GM10847 (cell line): ENCODE results near the gene CHCHD6.

Experiments
- POLR2A ChIP-seq: IDR thresholded peaks from 2 replicates; pipeline ENCODE4 v1.6.1; 2011; ENCODE audit not compliant: insufficient read length; ENCODE audit errors: extremely low read depth

The CHCHD6 gene

DNA sequence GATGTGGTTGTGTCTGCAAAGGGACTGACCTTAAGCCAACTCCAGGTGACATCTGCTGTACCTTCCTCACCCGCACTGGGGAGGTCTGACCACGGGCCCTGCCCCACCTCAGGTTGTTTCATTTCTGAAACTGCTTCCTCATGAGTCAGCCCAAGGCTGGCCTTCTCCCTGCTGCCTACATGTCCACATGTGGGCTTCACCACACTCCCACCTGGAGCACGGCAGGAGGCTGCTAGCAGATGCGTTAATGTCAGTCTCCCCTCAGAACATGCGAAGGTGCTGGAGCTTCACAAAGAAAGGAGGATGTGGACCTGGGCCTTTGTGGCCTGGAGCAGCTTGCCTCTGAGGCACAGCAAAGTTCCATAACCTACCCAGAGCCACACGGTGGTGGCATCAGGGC lies 209.5 kb downstream of the CHCHD6 start:
- no peak for TF ChIP-seq POLR2A

DNA sequence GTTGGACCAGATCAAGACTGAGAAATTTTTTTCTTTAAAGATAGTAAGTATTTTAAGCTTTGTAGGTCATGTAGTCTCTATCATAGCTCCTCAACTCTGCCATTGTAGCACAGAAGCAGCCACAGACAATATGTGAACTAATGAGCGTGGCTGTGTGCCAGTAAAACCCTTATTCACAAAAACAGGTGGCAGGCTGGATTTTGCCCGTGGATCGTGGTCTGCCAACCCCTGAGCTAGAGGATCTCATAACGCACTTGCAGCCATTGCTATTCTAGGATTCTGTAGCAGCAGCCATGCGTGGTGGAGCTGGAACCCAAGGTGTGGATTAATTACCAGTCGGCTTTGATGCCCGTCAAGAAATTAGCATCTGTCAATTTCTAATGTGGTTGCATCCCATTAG lies 210.2 kb downstream of the CHCHD6 start:
- TF ChIP-seq POLR2A, result no peak

DNA sequence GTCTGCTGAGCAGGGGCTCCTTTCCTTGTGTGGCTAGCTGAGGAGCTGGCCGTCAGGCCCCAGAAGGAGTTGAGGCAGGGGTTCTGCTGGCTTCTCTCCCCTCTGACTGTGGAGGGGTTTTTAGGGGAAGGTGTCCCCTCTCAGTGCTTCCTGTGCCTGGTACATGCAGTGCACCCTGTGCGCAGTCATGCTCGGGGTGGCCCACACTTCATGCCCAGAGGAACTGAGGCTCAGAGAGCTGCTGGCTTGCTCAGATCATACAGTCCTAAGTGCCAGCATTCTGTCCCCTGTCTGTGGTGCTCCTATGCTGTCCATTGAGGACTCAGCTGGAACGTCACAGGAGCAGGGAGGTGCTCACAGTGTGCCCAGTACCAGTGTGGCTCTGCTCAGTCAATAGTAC lies 211.0 kb downstream of the CHCHD6 start:
- TF ChIP-seq POLR2A, result no peak

DNA sequence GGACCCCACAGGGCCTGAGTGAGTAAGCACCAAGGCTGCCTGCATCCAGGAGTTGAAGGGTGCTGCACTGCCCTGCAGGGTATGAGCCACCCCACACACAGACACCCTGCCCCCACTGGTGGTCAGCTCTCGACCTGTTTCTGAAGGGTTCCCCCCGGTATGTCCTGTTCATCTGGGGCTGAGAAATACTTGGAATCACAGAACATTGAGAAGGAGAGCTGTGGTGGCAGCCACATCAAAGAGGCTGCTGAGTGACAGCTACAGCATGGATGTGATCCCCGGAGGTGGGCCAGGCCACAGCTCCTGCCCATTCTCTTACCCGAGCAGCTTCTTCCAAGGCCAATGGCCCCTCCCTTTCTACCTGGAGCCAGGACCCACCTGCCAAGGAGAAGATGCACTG lies 212.5 kb downstream of the CHCHD6 start:
- no peak for TF ChIP-seq POLR2A

DNA sequence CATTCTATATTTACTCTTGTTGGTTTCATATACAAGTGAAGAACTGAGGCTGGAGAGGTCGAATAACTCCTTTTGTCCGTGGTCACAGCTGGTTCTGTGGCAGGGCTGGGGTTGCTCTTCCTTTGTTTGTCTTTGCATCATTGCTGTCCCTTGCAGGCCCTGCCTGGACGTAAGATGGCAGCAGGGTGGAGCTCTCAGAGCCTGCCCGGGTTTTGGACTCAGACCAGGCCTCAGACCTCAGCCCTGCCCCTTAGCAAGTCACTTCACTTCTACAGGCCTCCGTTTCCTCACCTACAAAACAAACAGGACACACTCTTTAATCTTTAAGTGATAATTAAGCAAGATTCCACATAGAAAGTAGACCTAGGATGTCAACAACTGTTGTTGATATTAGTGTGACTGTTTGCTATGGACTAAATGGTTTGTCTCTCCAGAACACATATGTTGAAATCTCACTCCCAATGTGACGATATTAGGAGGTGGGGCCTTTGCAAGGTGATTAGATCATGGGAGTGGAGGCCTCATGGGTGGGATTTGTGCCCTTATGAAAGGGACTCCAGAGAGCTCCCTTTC lies 213.3 kb downstream of the CHCHD6 start:
- TF ChIP-seq POLR2A, result no peak

DNA sequence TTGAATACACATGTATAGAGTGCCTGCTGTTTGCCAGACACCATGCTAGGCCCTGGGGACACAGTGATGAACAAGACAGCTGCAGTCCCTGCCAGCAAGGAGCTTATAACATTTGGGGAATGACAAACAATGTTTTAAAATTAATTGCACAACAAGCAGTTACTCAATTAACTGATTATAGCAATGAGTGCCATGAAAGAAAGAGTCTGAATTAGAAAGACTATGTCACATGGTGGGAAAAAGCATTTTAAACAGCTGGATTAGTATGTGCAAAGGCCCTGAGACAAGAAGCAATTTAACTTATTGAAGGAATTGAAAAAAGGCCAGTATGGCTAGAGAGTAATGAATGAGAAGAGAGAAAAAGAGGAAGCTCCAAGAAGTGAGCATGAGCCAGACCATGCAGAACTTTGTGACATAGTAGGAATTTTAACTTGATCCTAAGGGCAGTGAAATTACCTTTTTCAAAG lies 214.3 kb downstream of the CHCHD6 start:
- no peak for TF ChIP-seq POLR2A

DNA sequence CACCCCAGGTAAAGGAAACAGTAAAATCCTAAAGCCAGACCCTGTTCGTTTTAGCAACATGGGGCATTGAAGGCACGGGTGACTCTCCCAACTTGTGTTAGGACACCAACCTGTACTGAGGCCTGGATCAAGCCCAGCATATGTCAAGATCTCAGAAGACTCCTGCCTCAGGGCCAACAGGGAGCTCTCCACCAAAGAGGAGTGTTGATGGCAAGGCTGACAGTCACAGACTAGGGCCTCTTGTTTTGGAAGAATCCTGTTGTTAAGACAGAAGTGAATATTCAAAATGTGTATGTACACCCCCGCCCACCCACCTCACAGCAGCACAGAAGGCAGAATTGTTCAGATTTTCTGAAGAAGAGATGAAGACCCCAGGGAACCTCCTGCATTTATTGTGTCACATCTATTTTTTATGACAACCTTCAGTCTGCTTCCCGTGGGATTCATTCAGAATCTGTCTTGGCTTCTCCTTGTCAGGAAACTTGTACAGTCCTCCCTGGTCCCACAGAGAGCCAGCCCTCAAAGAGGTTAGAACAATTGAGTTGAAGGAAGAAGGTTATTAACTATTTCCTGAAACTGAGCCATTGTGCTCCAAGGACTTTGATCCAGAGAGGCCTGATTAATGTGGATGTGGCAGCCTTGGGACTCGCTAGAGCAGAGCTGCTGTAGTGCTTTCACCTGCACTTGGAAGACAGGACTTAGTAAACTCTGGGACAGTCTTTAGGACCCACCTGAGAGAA lies 217.2 kb downstream of the CHCHD6 start:
- no peak for TF ChIP-seq POLR2A

DNA sequence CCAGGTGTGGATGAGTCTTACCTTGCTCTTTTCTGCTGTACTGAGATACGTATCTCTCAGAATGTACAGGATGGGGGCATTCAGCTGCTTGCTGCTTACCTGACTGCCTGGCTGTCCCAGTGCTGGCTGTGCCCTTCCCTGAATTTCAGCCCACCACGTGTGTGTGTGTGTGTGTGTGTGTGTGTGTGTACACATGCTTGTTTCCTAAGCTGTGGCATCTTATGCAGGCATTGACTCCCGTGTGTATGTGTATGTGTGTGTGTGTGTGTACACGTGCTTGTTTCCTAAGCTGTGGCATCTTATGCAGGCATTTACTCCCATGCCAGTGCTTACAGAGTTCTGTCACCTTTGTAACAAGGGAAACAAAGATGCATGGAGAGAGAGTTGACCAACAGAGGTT lies 218.4 kb downstream of the CHCHD6 start:
- TF ChIP-seq POLR2A, result no peak

DNA sequence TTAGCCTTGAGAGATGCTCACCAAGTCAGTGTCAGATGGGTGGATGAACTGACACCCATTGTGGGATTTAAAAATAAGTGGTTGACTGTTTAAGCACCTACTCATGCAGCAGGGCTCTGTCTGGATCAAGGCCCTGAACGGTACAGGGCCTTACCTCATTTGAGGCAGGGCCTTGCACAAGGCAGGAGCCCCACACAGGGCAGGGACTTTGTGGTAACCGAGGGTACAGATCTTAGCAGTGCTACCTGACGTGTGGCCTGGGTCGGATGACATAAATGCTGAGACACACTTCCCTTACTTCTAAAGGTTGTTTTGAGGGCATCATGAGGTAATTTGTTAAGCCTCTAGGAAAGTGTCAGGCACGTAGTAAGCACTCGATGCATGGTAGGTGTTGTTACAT lies 219.4 kb downstream of the CHCHD6 start:
- TF ChIP-seq POLR2A, result no peak

DNA sequence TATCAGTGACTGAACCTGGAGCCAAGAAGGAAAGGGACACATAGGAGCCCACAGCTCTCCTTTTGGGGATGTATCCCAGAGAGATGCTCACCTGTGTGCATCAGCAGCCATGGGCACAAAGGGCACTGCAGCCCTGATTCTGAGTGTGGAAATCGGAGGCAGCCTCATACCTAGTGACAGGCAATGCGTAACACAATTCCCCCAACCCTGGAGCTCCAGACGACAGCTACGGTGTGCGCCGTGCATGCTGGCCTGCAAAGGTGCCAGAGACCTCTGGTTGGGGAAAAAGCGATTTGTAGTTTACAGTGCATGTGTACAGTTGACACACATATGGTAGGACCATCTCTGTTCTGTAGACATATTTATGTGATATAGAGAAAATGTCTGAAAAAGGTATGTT lies 219.9 kb downstream of the CHCHD6 start:
- no peak for TF ChIP-seq POLR2A

DNA sequence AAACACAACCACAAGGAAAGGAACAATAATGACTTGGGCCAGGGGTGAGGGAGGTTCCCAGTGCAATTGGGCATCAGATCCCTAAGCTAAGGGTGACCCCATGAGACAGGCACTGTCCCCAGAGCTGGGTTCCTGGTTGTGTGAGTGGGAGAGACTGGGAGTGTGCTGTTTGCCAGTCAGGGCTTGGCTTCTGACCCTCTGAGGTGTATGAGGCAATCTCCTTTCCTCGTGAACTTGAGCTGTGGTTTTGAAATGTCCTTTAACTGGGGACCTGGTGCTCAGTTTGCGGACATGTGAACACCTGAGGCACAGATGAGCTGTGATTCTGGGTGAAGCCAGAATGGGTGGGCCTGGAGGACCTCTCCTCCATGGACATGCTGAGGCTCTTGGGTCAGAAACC lies 220.4 kb downstream of the CHCHD6 start:
- TF ChIP-seq POLR2A, result no peak

DNA sequence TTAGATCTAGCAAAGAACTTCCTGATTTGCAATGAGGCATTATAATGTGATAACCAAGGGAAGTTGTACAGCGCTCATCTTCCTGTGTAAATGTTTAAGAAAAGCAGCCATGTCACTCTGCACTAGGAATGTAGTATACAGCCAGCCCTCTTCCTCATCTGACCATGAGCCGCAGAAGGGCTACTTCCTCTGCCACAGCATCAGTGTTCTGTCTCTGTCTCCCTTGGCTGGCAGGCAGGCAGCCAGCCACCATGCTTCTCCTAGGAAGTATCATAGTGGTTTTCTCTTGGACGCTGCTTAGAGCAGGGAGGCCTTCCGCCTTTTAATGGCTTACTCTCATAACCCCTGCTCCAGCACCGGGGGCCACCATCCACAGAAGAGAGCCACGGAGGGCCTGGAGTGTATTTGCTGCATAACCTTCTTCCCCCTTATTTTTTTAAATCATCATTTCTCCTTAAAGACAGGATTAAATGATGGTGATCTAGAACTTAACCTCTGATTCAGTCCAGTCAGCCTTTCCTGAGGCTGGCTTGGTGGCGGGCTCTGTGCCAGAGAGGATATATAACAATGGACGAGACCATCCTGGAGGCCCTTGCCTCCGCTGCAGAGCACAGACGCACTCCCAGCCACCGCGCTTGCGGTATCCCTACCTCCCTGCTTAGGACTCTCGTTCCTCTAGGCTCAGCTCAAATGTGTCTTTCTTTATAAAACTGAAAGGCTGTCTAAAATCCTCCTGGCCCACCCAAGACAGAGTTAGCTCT lies 221.6 kb downstream of the CHCHD6 start:
- no peak for TF ChIP-seq POLR2A

DNA sequence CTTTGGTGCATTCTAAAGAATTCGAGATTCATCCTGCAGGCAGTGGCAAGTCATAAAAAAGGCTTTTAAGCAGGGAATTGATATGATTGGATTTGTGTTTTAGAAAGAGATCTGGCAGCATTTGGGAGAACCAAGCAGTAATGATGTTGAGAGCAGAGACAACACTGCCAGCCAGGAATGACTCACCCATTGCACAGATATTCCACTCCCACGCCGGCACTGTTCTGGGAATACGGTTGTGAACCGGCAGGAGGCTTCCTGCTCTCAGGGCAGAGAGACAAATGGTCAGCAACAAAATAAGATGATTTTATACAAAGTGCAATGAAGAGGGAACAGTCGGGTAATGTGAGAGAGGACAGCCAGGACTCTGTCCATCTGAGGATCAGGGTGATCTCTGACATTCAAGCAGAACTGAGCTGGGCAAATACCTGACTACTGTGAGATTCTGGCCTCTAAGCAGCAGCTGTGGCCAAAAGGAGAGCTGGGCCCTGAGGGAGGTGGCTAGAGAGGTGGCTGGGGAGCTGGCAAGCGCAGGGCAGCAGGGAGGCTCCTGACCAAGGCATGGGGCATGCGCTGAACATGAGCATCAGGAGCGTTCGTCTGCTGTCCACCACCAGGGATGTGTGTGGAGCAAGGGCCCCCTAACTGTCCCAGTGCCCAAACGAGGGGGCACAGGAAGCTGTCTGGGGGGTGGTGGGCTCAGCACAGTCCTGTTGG lies 222.8 kb downstream of the CHCHD6 start:
- TF ChIP-seq POLR2A, result no peak

DNA sequence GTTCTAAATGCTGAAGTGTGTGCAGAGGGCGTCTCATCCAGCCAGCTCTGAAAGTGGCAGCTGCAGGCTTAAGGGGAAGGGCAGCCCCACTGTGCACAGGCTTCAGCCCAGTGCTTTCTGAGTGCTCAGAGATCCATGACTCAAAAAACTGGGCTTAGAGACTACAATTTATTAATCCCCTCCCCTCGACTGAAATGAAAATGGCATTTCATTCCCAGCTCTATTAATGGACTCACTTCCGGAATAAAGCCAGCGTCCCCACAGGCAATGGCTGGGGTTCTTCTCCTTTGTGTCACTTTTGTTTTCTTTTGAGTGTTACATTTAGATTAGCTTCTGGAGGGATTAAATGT lies 223.3 kb downstream of the CHCHD6 start:
- no peak for TF ChIP-seq POLR2A

DNA sequence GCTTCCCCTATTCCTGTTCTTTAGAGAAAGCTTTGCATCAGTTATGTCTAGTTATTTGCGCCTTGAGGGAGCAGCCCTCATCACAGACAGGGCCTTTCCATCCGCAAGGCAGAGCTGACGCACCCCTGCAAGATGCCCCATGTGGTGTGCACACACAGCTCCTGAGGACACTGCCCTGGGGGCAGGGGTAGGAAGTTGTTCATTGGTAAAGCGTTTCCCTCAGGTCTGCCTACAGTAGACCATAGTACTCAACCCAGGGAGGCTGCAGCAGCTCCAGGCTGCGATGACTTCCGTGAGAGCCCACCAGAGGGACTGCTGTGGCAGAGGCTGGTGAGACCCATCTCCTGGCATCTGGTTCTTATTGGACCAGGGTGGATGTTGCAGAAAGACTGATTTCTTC lies 223.8 kb downstream of the CHCHD6 start:
- TF ChIP-seq POLR2A, result no peak
